ENCODE data around the gene NCLN.

DNA sequence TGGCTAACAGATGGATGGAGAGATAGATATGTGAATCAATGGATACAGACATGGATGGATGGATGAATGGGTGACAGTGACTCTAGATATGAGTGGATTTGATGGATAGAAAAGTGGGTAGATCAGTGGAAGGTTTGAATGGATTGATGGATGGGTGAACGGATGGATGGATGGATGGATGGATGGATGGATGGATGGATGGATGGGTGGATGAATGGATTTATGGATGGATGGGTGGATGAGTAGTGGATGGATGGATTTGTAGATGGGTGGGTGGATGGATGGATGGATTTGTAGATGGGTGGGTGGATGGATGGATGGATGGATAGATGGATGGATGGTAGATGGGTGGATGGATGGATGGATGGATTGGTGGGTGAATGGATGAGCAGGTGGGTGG is 45.6 kb downstream of the NCLN start:
- TF ChIP-seq, protein P1, sequence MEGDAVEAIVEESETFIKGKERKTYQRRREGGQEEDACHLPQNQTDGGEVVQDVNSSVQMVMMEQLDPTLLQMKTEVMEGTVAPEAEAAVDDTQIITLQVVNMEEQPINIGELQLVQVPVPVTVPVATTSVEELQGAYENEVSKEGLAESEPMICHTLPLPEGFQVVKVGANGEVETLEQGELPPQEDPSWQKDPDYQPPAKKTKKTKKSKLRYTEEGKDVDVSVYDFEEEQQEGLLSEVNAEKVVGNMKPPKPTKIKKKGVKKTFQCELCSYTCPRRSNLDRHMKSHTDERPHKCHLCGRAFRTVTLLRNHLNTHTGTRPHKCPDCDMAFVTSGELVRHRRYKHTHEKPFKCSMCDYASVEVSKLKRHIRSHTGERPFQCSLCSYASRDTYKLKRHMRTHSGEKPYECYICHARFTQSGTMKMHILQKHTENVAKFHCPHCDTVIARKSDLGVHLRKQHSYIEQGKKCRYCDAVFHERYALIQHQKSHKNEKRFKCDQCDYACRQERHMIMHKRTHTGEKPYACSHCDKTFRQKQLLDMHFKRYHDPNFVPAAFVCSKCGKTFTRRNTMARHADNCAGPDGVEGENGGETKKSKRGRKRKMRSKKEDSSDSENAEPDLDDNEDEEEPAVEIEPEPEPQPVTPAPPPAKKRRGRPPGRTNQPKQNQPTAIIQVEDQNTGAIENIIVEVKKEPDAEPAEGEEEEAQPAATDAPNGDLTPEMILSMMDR (conservative IDR thresholded peaks at IDR 0.05; ENCODE audit: low read depth, low read length): no peak
- no peak for TF ChIP-seq EZH2 (IDR thresholded peaks at IDR 0.05; ENCODE audit: low read length, unreplicated experiment)

Data from PC-3 (cell line).